GM12878 (cell line): ENCODE results near the gene THOC6. TPM values are rescaled to one million over a fixed set of nuclear protein-coding genes. Genes with fewer than 3 reads are reported as not detected.

Source experiments
- ASH2L ChIP-seq: fragments of 300-600, 200-600 bp; sonication (generic); IDR thresholded peaks from 2 replicates; pipeline ENCODE4 v1.6.1; 2017; ENCODE audit warnings: low read depth, mild to moderate bottlenecking, borderline replicate concordance
- ATF7 ChIP-seq: fragments of 450-650 bp; IDR thresholded peaks from 2 replicates; pipeline ENCODE4 v1.6.1; 2016; ENCODE audit warnings: low read depth, mild to moderate bottlenecking
- BCLAF1 ChIP-seq: fragments of 450-650 bp; IDR thresholded peaks from 2 replicates; pipeline ENCODE4 v1.6.1; 2017; ENCODE audit warnings: antibody characterized with exemption, mild to moderate bottlenecking, moderate library complexity
- E2F4 ChIP-seq: IDR thresholded peaks from 2 replicates; pipeline ENCODE4 v1.6.1; 2012; ENCODE audit warnings: low read depth, low read length, improper control_type of control experiment
- EGR1 ChIP-seq, 2 experiments: IDR thresholded peaks; 1 replicate in 1 of 2; 2 replicates in 1 of 2; pipeline ENCODE4 v1.6.1; 2011 to 2012; ENCODE audit warnings: low read depth in 2 of 2, low read length in 2 of 2, borderline replicate concordance in 1 of 2, mild to moderate bottlenecking in 1 of 2, moderate library complexity in 1 of 2
- FOXM1 ChIP-seq: IDR thresholded peaks from 2 replicates; pipeline ENCODE4 v1.6.1; 2012; ENCODE audit warnings: low read depth, mild to moderate bottlenecking, inconsistent platforms, low read length, moderate library complexity
- HDAC6 ChIP-seq: fragments of 200-600 bp; sonication (generic); IDR thresholded peaks from one replicate; pipeline ENCODE4 v1.8.0; 2017; ENCODE audit warnings: antibody characterized with exemption; ENCODE audit not compliant: unreplicated experiment
- IKZF1 ChIP-seq: fragments of 450-650 bp; conservative IDR thresholded peaks from 2 replicates; pipeline ENCODE4 v1.6.1; 2017; ENCODE audit warnings: antibody characterized with exemption, mild to moderate bottlenecking
- MEF2A ChIP-seq: IDR thresholded peaks from 2 replicates; pipeline ENCODE4 v1.6.1; 2011; ENCODE audit warnings: low read depth, mild to moderate bottlenecking, low read length, moderate library complexity; ENCODE audit not compliant: insufficient read depth
- MTA3 ChIP-seq: IDR thresholded peaks from 2 replicates; pipeline ENCODE4 v1.6.1; 2012; ENCODE audit warnings: low read length, inconsistent platforms, borderline replicate concordance
- PKNOX1 ChIP-seq: fragments of 450-650 bp; IDR thresholded peaks from 2 replicates; pipeline ENCODE4 v1.6.1; 2016; ENCODE audit warnings: mild to moderate bottlenecking
- RCOR1 ChIP-seq: conservative IDR thresholded peaks from 2 replicates; pipeline ENCODE4 v1.6.1; 2012; ENCODE audit warnings: low read depth, low read length, improper control_type of control experiment
- TAF1 ChIP-seq: IDR thresholded peaks from 2 replicates; pipeline ENCODE4 v1.6.1; 2011; ENCODE audit warnings: mild to moderate bottlenecking, low read depth, low read length, borderline replicate concordance
- TCF12 ChIP-seq: IDR thresholded peaks from 2 replicates; pipeline ENCODE4 v1.6.1; 2011; ENCODE audit warnings: low read depth, mild to moderate bottlenecking, low read length
- WRNIP1 ChIP-seq: IDR thresholded peaks from 2 replicates; pipeline ENCODE4 v1.6.1; 2011; ENCODE audit warnings: low read depth, low read length, improper control_type of control experiment, borderline replicate concordance
- ZBTB40 ChIP-seq: fragments of 450-650 bp; IDR thresholded peaks from 2 replicates; pipeline ENCODE4 v1.6.1; 2016; ENCODE audit warnings: mild to moderate bottlenecking, moderate library complexity, borderline replicate concordance
- ZNF207 ChIP-seq: fragments of 450-650 bp; IDR thresholded peaks from 2 replicates; pipeline ENCODE4 v1.6.1; 2014; ENCODE audit warnings: antibody characterized with exemption, mild to moderate bottlenecking, borderline replicate concordance
- polyA plus RNA-seq, 11 experiments: library from polyadenylated mRNA; depleted of rRNA in 4 of 11; unstranded in 6 of 11; stranded (reverse) in 5 of 11; fragments of >200 nt; fragmentation: Nextera tagmentation in 4 of 11; fragmentation: Illumina TruSeq in 1 of 11; extraction: Ambion mirVana in 4 of 11; extraction: Trizol in 1 of 11; gene quantifications; 1 replicate in 1 of 11; 2 replicates in 10 of 11; pipeline versions ENCODE4 v1.2.1 to v1.2.3, GENCODE V29; 2011 to 2016; ENCODE audit warnings: inconsistent platforms in 2 of 11, missing spikeins in 2 of 11, low read depth in 1 of 11
- total RNA-seq, 4 experiments: library from RNA; depleted of rRNA in 3 of 4; stranded (reverse); fragments of >200 nt in 3 of 4; fragmentation: Illumina TruSeq in 1 of 4; extraction: Trizol in 1 of 4; gene quantifications; 2 replicates each; pipeline versions ENCODE4 v1.2.1 to v1.2.3, GENCODE V29; 2013 to 2021

THOC6 gene
- total and polyA plus RNA-seq, 10 of the 15 experiments (the other 5 are each of a cell fraction or from before 2014, with no cell fraction given) = 1.0 to 54.4 (median 27.9) TPM

- TF ChIP-seq MTA3 = no peak
- no peak for TF ChIP-seq PKNOX1
- no peak for TF ChIP-seq EGR1 (IDR thresholded peaks at IDR 0.05; ENCODE audit: borderline replicate concordance in 1 of 2, low read depth in 2 of 2, low read length in 2 of 2)
- no peak for TF ChIP-seq BCLAF1
- no peak for TF ChIP-seq IKZF1
- no peak for TF ChIP-seq WRNIP1
- peak; percentile 94 for TF ChIP-seq TCF12
- TF ChIP-seq ZBTB40 = no peak
- no peak for TF ChIP-seq HDAC6
- no peak for TF ChIP-seq ZNF207
- no peak for TF ChIP-seq ASH2L
- no peak for TF ChIP-seq E2F4
- TF ChIP-seq MEF2A = 0 out of 2 replicates have a peak, but pooled peaks have one; percentile 13
- no peak for TF ChIP-seq RCOR1
- TF ChIP-seq FOXM1 = peak; percentile 56; the same call in 1 of the 2 replicates
- TF ChIP-seq ATF7 = peak; percentile 44; the same call in 1 of the 2 replicates
- TF ChIP-seq TAF1 = peak; percentile 44; the same call in 1 of the 2 replicates
These were observed 51.2 kb downstream of the THOC6 start (continued) for GRCh38 chr16:3074860-3075522.
